Fibroblast of mammary gland (primary cell): Measurements from ENCODE around the gene SCN9A.
A peak's percentile ranks its signal among the peaks of the same experiment; 100 is the strongest.

Source experiments
- DNase-seq: peaks from one replicate; pipeline ENCODE4 v3.0.0-alpha.2; 2010; ENCODE audit warnings: low read depth
- H3K4me3 ChIP-seq: 2 replicates; pipeline ENCODE4 v1.5.1; 2011; ENCODE audit warnings: low read depth, mild to moderate bottlenecking, low read length, moderate library complexity; ENCODE audit not compliant: control insufficient read depth
- TF ChIP-seq, protein P1 (sequence below): conservative IDR thresholded peaks from 2 replicates; pipeline ENCODE4 v1.5.1; 2011; ENCODE audit warnings: low read depth, low read length, inconsistent platforms; ENCODE audit not compliant: control insufficient read depth, insufficient read depth

The SCN9A gene

DNA sequence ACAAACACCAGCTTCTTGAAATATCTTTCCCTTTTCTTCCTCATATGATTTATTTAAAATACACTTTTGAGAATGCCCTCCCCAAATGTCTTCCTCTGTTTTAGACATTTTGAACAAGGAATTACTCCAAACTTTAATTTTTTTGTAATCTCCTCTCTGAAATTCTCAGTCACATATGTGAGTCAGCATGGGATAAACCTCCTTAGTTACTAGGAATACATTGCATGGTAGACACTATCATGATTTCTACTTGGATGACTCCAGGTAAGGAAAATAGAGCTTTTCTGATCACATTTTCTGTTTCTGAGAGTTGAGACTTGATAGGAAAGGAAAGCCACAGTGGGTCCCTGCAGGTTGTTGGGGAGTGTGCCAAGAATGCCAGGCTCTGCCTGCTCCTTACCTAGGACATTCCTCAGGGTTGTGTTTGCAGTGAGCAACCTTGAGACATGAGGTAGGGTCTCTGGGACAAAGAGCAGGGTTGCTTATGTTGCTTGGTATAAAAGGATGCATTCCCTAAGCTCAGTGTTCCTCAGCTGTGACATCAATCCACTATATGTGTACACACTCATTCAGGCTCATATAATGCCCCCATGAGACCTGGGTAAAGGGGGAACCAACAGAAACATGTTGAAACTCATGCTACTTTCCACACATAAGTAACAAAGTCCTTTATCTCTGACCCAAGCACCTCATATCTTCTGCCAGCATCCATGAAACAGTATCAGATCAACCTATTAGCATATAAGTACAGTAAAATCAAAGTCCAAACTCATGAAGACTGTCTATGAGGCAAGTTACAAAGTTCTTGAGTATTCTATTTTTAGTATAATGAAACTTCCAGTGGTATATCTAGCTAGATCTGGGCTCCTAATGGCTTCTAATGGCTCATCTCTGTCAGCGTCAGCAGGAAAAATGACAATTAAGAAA is 135.1 kb downstream of the SCN9A start:
- DNase-seq: peak; percentile 19
- TF ChIP-seq, protein P1, sequence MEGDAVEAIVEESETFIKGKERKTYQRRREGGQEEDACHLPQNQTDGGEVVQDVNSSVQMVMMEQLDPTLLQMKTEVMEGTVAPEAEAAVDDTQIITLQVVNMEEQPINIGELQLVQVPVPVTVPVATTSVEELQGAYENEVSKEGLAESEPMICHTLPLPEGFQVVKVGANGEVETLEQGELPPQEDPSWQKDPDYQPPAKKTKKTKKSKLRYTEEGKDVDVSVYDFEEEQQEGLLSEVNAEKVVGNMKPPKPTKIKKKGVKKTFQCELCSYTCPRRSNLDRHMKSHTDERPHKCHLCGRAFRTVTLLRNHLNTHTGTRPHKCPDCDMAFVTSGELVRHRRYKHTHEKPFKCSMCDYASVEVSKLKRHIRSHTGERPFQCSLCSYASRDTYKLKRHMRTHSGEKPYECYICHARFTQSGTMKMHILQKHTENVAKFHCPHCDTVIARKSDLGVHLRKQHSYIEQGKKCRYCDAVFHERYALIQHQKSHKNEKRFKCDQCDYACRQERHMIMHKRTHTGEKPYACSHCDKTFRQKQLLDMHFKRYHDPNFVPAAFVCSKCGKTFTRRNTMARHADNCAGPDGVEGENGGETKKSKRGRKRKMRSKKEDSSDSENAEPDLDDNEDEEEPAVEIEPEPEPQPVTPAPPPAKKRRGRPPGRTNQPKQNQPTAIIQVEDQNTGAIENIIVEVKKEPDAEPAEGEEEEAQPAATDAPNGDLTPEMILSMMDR: no peak
- no peak overlapping the region for H3K4me3 ChIP-seq

DNA sequence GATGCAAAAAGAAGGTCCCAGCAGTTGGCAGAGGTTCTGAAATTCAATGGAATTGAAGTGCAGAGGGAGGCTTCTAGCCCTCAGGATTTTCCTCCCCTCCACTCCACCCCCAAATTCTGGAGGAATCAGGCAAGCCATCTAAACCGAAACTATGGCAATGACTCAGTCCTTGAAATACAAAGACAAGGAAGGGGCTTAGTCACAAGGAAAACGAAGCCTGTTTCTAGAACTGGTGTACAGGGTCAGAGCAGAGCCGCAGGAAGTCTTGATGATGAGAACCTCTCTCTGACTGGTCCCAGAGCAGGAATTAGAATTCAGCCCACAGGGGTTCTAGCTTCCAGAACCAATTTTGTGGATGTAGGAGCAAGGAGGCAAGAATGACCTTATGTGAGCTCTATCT is 136.2 kb downstream of the SCN9A start:
- TF ChIP-seq, protein P1: no peak
- H3K4me3 ChIP-seq: no peak overlapping the region
- DNase-seq: peak; percentile 91

DNA sequence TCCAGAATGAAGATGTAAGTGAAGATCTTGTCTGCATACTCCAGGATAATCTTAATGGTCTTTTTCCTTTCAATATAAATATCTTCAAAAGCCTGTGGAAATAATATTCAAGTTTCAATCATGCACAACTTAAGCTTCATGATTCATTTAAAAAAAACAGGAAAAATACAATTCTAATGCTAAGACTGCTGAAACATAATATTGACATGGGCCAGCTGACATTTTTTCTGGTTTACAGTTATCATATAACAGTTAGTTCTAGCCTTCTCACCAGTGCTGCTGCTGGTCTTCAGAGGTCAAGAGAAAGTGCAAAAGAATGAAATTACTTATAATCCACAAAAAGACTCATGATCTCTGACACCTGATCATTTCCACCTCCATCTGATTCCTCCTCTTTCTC is 137.6 kb downstream of the SCN9A start:
- H3K4me3 ChIP-seq: no peak overlapping the region
- DNase-seq: no peak
- TF ChIP-seq, protein P1: no peak

DNA sequence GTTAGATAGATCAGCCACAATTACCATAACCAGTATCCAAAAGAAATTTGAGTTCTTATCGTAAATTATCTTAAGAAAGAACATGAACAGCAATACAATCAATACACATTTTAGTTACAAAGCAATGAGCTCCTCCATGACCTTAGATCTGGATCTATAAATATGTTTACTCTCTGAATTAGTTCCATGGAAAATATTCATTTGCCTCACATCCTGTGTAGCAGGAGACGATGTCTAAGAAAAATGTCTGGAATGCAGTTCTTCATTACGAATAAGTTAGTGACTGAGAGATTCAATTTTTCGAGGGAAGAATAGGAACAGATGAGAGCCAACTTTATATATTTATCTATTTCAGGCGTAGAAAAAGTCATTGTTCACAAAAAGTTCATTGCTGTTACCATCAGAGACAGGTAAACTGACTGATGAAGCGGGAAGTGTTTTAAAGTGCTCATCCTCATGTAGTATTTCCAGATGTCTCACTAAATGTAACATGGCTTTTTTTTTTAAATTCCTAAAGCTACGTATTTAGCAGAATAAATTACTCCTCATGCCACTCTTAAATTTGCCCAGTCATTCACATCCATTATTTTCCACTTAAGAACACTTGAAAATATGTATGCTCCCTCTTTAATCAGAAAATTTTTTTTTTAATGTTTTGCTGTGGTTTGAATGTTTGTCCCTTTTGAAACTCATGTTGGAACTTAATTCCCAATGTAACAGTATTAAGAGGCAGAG is 141.5 kb downstream of the SCN9A start:
- TF ChIP-seq, protein P1: no peak
- no peak overlapping the region for H3K4me3 ChIP-seq
- peak; percentile 56 for DNase-seq

GRCh38 chr2:166233244-166233643 is 142.5 kb downstream of the SCN9A start:
- TF ChIP-seq, protein P1: no peak
- no peak overlapping the region for H3K4me3 ChIP-seq
- no peak for DNase-seq

DNA sequence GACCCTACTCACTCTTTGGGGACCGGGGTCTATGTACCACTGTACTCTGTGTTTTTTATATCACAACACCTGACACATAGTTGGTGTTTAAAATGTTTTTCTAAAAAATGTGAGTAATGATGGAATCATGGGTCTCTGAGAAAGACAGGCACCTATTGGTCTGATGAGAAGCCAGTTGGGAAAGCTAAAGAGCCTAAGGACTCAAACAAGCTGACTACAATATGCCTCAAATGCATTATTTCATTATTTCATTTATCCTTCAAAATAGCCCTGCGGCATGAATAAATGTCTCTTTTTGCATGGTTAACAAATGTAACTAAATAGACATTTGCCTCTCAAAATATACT is 145.0 kb downstream of the SCN9A start:
- H3K4me3 ChIP-seq: no peak overlapping the region
- TF ChIP-seq, protein P1: no peak
- DNase-seq: no peak
